Measurements from ENCODE around the gene SPATS2L. TPM values are rescaled to one million over a fixed set of nuclear protein-coding genes. Genes with fewer than 3 reads are reported as not detected.
"Not testable (repeated sequence)": the region's sequence is repeated elsewhere in the genome, so short reads cannot be mapped to it uniquely, and the experiment has no call there.

The SPATS2L gene
- total RNA-seq, 1 donor from 2014 or later = 29.1 TPM

- Mint-ChIP-seq H3K4me1 (peaks cover 55% of the 10 kb centered on the region), H3K27ac (no peak overlapping the region), H3K4me3 (no peak overlapping the region), H3K9me3 (peaks cover 18% of the 10 kb centered on the region), H3K27me3 (ENCODE audit: insufficient read depth, low read depth) (no peaks in the 10 kb centered on the region), H3K36me3 (peaks cover 28% of the 10 kb centered on the region)
- DNase-seq (ENCODE audit: low spot score) = no peak
- H4K20me1 ChIP-seq (ENCODE audit: low read depth) = no peaks in the 10 kb centered on the region
- no peak overlapping the region for H2AFZ ChIP-seq (replicated peaks)
- no peak overlapping the region for H3K4me3 ChIP-seq
- no peak overlapping the region for H3K27ac ChIP-seq
- H3K79me2 ChIP-seq (ENCODE audit: low read depth) = no peaks in the 10 kb centered on the region
- no peak overlapping the region for H3K4me2 ChIP-seq
- no peaks in the 10 kb centered on the region for H3F3A ChIP-seq (ENCODE audit: low read depth)
- TF ChIP-seq CTCF (IDR thresholded peaks at IDR 0.05) (no peak), EZH2 (IDR thresholded peaks at IDR 0.05) (no peak), EZH2phosphoT487 (IDR thresholded peaks at IDR 0.05) (no peak)
- no peaks in the 10 kb centered on the region for H3K27me3 ChIP-seq
- no peak overlapping the region for H3K9ac ChIP-seq
- no peaks in the 10 kb centered on the region for H3K9me3 ChIP-seq (ENCODE audit: low read depth)
- no peaks in the 10 kb centered on the region for H3K36me3 ChIP-seq
- H3K4me1 ChIP-seq = peaks cover 19% of the 10 kb centered on the region
Measured at GRCh38 chr2:200342654-200343053, 36.2 kb downstream of the SPATS2L start.

GRCh38 chr2:200344202-200344601, 37.7 kb downstream of the SPATS2L start:
- H3K27me3 ChIP-seq; H2AFZ ChIP-seq (replicated peaks); H3K4me3 Mint-ChIP-seq; H3K27ac ChIP-seq; H4K20me1 ChIP-seq (ENCODE audit: low read depth); H3K27ac Mint-ChIP-seq; H3K79me2 ChIP-seq (ENCODE audit: low read depth); H3K36me3 ChIP-seq; H3K4me3 ChIP-seq; H3K9me3 ChIP-seq (ENCODE audit: low read depth); H3K4me2 ChIP-seq; H3K27me3 Mint-ChIP-seq (ENCODE audit: insufficient read depth, low read depth); H3F3A ChIP-seq (ENCODE audit: low read depth); H3K9ac ChIP-seq; DNase-seq (ENCODE audit: low spot score): not testable (repeated sequence)
- Mint-ChIP-seq H3K36me3 (peaks cover 33% of the 10 kb centered on the region), H3K4me1 (peaks cover 42% of the 10 kb centered on the region), H3K9me3 (peaks cover 18% of the 10 kb centered on the region)
- peaks cover 19% of the 10 kb centered on the region for H3K4me1 ChIP-seq

GRCh38 chr2:200345975-200346374, 39.5 kb downstream of the SPATS2L start:
- Histone ChIP-seq H3K4me2 (no peak overlapping the region), H2AFZ (replicated peaks) (no peak overlapping the region), H3K9ac (no peak overlapping the region), H3K36me3 (no peaks in the 10 kb centered on the region), H3K27me3 (no peaks in the 10 kb centered on the region), H3K27ac (no peak overlapping the region), H3K79me2 (ENCODE audit: low read depth) (no peaks in the 10 kb centered on the region), H3F3A (ENCODE audit: low read depth) (peaks cover 2% of the 10 kb centered on the region), H4K20me1 (ENCODE audit: low read depth) (no peaks in the 10 kb centered on the region), H3K4me3 (no peak overlapping the region), H3K4me1 (peaks cover 11% of the 10 kb centered on the region), H3K9me3 (ENCODE audit: low read depth) (no peaks in the 10 kb centered on the region)
- Mint-ChIP-seq H3K27me3 (ENCODE audit: insufficient read depth, low read depth) (no peaks in the 10 kb centered on the region), H3K4me3 (no peak overlapping the region), H3K36me3 (peaks cover 35% of the 10 kb centered on the region), H3K4me1 (peaks cover 36% of the 10 kb centered on the region), H3K9me3 (peaks cover 18% of the 10 kb centered on the region), H3K27ac (no peak overlapping the region)
- DNase-seq (ENCODE audit: low spot score) = no peak
- no peak for TF ChIP-seq EZH2 (IDR thresholded peaks at IDR 0.05)
- TF ChIP-seq CTCF (IDR thresholded peaks at IDR 0.05) = no peak
- no peak for TF ChIP-seq EZH2phosphoT487 (IDR thresholded peaks at IDR 0.05)

- H3K4me1 ChIP-seq = peaks cover 25% of the 10 kb centered on the region
- H3K36me3 Mint-ChIP-seq = peaks cover 27% of the 10 kb centered on the region
- no peak overlapping the region for H3K4me2 ChIP-seq
- H3K36me3 ChIP-seq = no peaks in the 10 kb centered on the region
- H3K4me1 Mint-ChIP-seq = peaks cover 38% of the 10 kb centered on the region
- no peak overlapping the region for H3K9ac ChIP-seq
- TF ChIP-seq EZH2 (IDR thresholded peaks at IDR 0.05) (no peak), EZH2phosphoT487 (IDR thresholded peaks at IDR 0.05) (no peak), CTCF (IDR thresholded peaks at IDR 0.05) (no peak)
- no peak overlapping the region for H2AFZ ChIP-seq (replicated peaks)
- no peaks in the 10 kb centered on the region for H3K79me2 ChIP-seq (ENCODE audit: low read depth)
- no peaks in the 10 kb centered on the region for H4K20me1 ChIP-seq (ENCODE audit: low read depth)
- H3K27me3 Mint-ChIP-seq (ENCODE audit: insufficient read depth, low read depth) = no peaks in the 10 kb centered on the region
- H3K4me3 Mint-ChIP-seq = no peak overlapping the region
- no peaks in the 10 kb centered on the region for H3K9me3 ChIP-seq (ENCODE audit: low read depth)
- H3K4me3 ChIP-seq = no peak overlapping the region
- no peak overlapping the region for H3K27ac ChIP-seq
- peak overlapping the region; percentile 61 for H3K27ac Mint-ChIP-seq
- DNase-seq (ENCODE audit: low spot score) = no peak
- peaks cover 18% of the 10 kb centered on the region for H3K9me3 Mint-ChIP-seq
- no peaks in the 10 kb centered on the region for H3K27me3 ChIP-seq
- H3F3A ChIP-seq (ENCODE audit: low read depth) = peaks cover 12% of the 10 kb centered on the region
Measured at GRCh38 chr2:200347301-200347700, 40.8 kb downstream of the SPATS2L start.
